GM23338 (cell line): ENCODE results near the gene LRRC42. TPM values are rescaled to one million over a fixed set of nuclear protein-coding genes. Genes with fewer than 3 reads are reported as not detected.

Experiments used
- ATAC-seq: fragments of 200-7000 bp; cut with Tn5 transposase; 3 replicates; pipeline ENCODE4 v1.9.1; 2020
- DNase-seq: peaks from one replicate; pipeline ENCODE4 v3.0.0-alpha.2; 2015; ENCODE audit warnings: low spot score
- H2AFZ ChIP-seq: fragments of 200-600 bp; sonication (generic); 2 replicates; pipeline ENCODE4 v1.8.0; 2016; ENCODE audit warnings: antibody characterized with exemption, mild to moderate bottlenecking, moderate library complexity
- H3F3A ChIP-seq: fragments of 200-600 bp; sonication (generic); replicated peaks from 2 replicates; pipeline ENCODE4 v1.8.0; 2017; ENCODE audit warnings: antibody characterized with exemption, mixed run types, low read depth
- H3K27ac ChIP-seq: fragments of 200-600 bp; sonication (generic); 2 replicates; pipeline ENCODE4 v1.6.1; 2016; ENCODE audit warnings: low read depth
- H3K27me3 ChIP-seq: fragments of 200-600 bp; sonication (generic); 2 replicates; pipeline ENCODE4 v1.8.0; 2016; ENCODE audit warnings: mild to moderate bottlenecking, mixed run types, moderate library complexity; ENCODE audit not compliant: insufficient read depth
- H3K36me3 ChIP-seq: fragments of 200-600 bp; sonication (generic); 2 replicates; pipeline ENCODE4 v1.8.0; 2016; ENCODE audit warnings: mild to moderate bottlenecking; ENCODE audit not compliant: insufficient read depth
- H3K4me1 ChIP-seq: fragments of 200-600 bp; sonication (generic); 2 replicates; pipeline ENCODE4 v1.8.0; 2016; ENCODE audit warnings: mild to moderate bottlenecking, moderate library complexity; ENCODE audit not compliant: insufficient read depth
- H3K4me2 ChIP-seq: fragments of 200-600 bp; sonication (generic); 2 replicates; pipeline ENCODE4 v1.7.1; 2017; ENCODE audit warnings: mixed run types
- H3K4me3 ChIP-seq: fragments of 200-600 bp; sonication (generic); 2 replicates; pipeline ENCODE4 v1.6.1; 2016; ENCODE audit warnings: mixed run types
- H3K79me2 ChIP-seq: fragments of 200-600 bp; sonication (generic); replicated peaks from 2 replicates; pipeline ENCODE4 v1.8.0; 2017; ENCODE audit warnings: mild to moderate bottlenecking; ENCODE audit not compliant: insufficient read depth
- H3K9me2 ChIP-seq: fragments of 200-600 bp; sonication (generic); 2 replicates; pipeline ENCODE4 v1.8.0; 2017; ENCODE audit not compliant: insufficient read depth
- H4K20me1 ChIP-seq: fragments of 200-600 bp; sonication (generic); replicated peaks from 2 replicates; pipeline ENCODE4 v1.8.0; 2017; ENCODE audit warnings: mild to moderate bottlenecking; ENCODE audit not compliant: insufficient read depth
- H3K27ac Mint-ChIP-seq: 2 replicates; pipeline ENCODE4 v1.8.0; 2020; ENCODE audit warnings: inconsistent platforms, mild to moderate bottlenecking, moderate library complexity, mixed read lengths
- H3K27me3 Mint-ChIP-seq: 3 replicates; pipeline ENCODE4 v1.8.0; 2022; ENCODE audit warnings: low read depth, mild to moderate bottlenecking, moderate library complexity, mixed read lengths, inconsistent platforms; ENCODE audit not compliant: insufficient read depth, poor library complexity
- H3K36me3 Mint-ChIP-seq: 3 replicates; pipeline ENCODE4 v1.8.0; 2021; ENCODE audit warnings: low read depth, mild to moderate bottlenecking, inconsistent platforms, moderate library complexity, mixed read lengths
- H3K4me1 Mint-ChIP-seq: 3 replicates; pipeline ENCODE4 v1.8.0; 2020; ENCODE audit warnings: mild to moderate bottlenecking, inconsistent platforms, mixed read lengths
- H3K4me3 Mint-ChIP-seq: 3 replicates; pipeline ENCODE4 v1.8.0; 2021; ENCODE audit warnings: moderate library complexity, mild to moderate bottlenecking, inconsistent platforms, mixed read lengths
- H3K9me3 Mint-ChIP-seq: 3 replicates; pipeline ENCODE4 v1.8.0; 2020; ENCODE audit warnings: moderate library complexity, mild to moderate bottlenecking, inconsistent platforms, mixed read lengths
- CREB1 ChIP-seq: fragments of 250-450 bp; sonication (Bioruptor Pico); IDR thresholded peaks from 2 replicates; pipeline ENCODE4 v1.5.0; 2020; ENCODE audit warnings: low read depth, mild to moderate bottlenecking, moderate library complexity
- EZH2 ChIP-seq: fragments of 200-600 bp; sonication (generic); IDR thresholded peaks from one replicate; pipeline ENCODE4 v1.8.0; 2017; ENCODE audit warnings: antibody characterized with exemption, mild to moderate bottlenecking, low read depth; ENCODE audit not compliant: unreplicated experiment
- EZH2phosphoT487 ChIP-seq: fragments of 200-600 bp; sonication (generic); IDR thresholded peaks from one replicate; pipeline ENCODE4 v1.8.1; 2018; ENCODE audit warnings: antibody characterized with exemption; ENCODE audit not compliant: unreplicated experiment
- JUNB ChIP-seq: IDR thresholded peaks from one replicate; pipeline ENCODE4 v1.6.1; 2016; ENCODE audit warnings: antibody characterized with exemption; ENCODE audit not compliant: unreplicated experiment
- NANOG ChIP-seq: IDR thresholded peaks from 2 replicates; pipeline ENCODE4 v1.6.1; 2016; ENCODE audit warnings: antibody characterized with exemption, borderline replicate concordance
- POLR2AphosphoS5 ChIP-seq: IDR thresholded peaks from 2 replicates; pipeline ENCODE4 v1.6.1; 2016; ENCODE audit warnings: antibody characterized with exemption, low read depth
- STAT1 ChIP-seq: IDR thresholded peaks from one replicate; pipeline ENCODE4 v1.6.1; 2016; ENCODE audit warnings: antibody characterized with exemption; ENCODE audit not compliant: unreplicated experiment
- polyA plus RNA-seq: library from polyadenylated mRNA; unstranded; fragments of >200 nt; fragmentation: Nextera tagmentation; extraction: Ambion mirVana; gene quantifications from 2 replicates; pipeline ENCODE4 v1.2.1, GENCODE V29; 2016
- total RNA-seq: library from RNA; depleted of rRNA; stranded (reverse); fragments of >200 nt; shearing (Covaris generic); gene quantifications from 2 replicates; pipeline ENCODE4 v1.2.3, GENCODE V29; 2014
- TF ChIP-seq, protein P1 (sequence below): fragments of 250-450 bp; sonication (Bioruptor Pico); IDR thresholded peaks from 2 replicates; pipeline ENCODE4 v1.5.0; 2020; ENCODE audit warnings: mild to moderate bottlenecking, moderate library complexity

LRRC42 gene
- total and polyA plus RNA-seq, 2 experiments from 2014 or later = 25.9 to 48.1 TPM

DNA sequence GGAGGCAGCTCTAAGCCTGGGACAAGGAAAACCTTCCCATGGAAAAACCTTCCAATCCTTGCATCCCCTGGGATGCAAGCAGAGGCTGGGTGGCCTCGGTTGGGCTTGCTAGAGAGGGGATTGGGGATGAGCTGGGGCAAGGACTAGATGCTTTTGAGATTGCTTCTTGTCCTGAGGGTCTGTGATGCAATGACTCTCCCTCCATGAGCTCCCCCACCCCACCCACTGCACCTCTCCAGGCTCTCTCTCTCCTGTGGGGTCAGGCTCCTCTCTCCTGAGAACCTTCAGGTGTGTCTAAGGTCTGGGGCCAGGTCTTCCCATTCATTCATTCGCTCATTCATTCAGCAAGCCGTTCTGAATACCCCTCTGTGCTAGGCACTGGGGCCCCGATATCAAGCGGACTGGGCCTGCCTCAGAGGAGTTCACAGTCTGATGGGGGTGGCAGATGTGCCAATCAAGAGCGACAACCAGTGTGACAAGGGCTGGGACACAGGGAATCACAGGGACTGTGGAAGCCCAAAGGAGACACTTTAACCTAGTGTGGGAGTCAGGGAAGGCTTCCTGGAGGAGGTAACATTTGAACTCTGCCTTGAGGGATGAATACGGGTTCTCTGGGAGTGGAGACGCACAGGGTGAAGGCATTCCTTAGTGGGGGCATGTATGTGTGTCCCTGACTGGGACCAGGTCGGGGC lies 65.3 kb downstream of the LRRC42 start (continued):
- TF ChIP-seq, protein P1, sequence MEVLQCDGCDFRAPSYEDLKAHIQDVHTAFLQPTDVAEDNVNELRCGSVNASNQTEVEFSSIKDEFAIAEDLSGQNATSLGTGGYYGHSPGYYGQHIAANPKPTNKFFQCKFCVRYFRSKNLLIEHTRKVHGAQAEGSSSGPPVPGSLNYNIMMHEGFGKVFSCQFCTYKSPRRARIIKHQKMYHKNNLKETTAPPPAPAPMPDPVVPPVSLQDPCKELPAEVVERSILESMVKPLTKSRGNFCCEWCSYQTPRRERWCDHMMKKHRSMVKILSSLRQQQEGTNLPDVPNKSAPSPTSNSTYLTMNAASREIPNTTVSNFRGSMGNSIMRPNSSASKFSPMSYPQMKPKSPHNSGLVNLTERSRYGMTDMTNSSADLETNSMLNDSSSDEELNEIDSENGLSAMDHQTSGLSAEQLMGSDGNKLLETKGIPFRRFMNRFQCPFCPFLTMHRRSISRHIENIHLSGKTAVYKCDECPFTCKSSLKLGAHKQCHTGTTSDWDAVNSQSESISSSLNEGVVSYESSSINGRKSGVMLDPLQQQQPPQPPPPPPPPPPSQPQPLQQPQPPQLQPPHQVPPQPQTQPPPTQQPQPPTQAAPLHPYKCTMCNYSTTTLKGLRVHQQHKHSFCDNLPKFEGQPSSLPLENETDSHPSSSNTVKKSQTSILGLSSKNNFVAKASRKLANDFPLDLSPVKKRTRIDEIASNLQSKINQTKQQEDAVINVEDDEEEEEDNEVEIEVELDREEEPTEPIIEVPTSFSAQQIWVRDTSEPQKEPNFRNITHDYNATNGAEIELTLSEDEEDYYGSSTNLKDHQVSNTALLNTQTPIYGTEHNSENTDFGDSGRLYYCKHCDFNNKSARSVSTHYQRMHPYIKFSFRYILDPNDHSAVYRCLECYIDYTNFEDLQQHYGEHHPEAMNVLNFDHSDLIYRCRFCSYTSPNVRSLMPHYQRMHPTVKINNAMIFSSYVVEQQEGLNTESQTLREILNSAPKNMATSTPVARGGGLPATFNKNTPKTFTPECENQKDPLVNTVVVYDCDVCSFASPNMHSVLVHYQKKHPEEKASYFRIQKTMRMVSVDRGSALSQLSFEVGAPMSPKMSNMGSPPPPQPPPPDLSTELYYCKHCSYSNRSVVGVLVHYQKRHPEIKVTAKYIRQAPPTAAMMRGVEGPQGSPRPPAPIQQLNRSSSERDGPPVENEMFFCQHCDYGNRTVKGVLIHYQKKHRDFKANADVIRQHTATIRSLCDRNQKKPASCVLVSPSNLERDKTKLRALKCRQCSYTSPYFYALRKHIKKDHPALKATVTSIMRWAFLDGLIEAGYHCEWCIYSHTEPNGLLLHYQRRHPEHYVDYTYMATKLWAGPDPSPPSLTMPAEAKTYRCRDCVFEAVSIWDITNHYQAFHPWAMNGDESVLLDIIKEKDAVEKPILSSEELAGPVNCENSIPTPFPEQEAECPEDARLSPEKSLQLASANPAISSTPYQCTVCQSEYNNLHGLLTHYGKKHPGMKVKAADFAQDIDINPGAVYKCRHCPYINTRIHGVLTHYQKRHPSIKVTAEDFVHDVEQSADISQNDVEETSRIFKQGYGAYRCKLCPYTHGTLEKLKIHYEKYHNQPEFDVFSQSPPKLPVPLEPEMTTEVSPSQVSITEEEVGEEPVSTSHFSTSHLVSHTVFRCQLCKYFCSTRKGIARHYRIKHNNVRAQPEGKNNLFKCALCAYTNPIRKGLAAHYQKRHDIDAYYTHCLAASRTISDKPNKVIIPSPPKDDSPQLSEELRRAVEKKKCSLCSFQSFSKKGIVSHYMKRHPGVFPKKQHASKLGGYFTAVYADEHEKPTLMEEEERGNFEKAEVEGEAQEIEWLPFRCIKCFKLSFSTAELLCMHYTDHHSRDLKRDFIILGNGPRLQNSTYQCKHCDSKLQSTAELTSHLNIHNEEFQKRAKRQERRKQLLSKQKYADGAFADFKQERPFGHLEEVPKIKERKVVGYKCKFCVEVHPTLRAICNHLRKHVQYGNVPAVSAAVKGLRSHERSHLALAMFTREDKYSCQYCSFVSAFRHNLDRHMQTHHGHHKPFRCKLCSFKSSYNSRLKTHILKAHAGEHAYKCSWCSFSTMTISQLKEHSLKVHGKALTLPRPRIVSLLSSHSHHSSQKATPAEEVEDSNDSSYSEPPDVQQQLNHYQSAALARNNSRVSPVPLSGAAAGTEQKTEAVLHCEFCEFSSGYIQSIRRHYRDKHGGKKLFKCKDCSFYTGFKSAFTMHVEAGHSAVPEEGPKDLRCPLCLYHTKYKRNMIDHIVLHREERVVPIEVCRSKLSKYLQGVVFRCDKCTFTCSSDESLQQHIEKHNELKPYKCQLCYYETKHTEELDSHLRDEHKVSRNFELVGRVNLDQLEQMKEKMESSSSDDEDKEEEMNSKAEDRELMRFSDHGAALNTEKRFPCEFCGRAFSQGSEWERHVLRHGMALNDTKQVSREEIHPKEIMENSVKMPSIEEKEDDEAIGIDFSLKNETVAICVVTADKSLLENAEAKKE (CRISPR knock-in tag) = no peak
- no peak for TF ChIP-seq STAT1

DNA sequence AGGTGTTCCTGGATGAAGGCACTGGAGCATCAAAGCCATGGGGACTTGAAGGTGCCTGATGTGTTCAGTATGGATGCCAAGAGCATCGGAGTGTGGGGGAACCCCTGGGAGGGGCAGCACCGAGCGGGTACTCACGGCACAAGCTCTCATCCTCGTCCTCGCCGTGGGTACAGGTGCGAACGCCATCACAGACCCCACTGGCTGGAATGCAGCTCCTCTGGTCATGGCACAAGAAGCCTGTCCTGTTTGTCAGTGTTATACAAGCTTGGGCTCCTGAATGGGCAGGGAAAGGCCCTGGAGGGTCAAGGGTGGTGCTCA lies 65.8 kb downstream of the LRRC42 start:
- no peaks in the 10 kb centered on the region for H3K4me1 ChIP-seq
- no peaks in the 10 kb centered on the region for H3F3A ChIP-seq
- DNase-seq (no peak), ATAC-seq (no peak)
- H4K20me1 ChIP-seq = no peaks in the 10 kb centered on the region
- H3K9me3 Mint-ChIP-seq = no peaks in the 10 kb centered on the region
- H3K9me2 ChIP-seq = no peaks in the 10 kb centered on the region; the same call in 1 of the 2 replicates
- H3K4me3 Mint-ChIP-seq = no peak overlapping the region
- H3K4me2 ChIP-seq = no peak overlapping the region
- no peak overlapping the region for H2AFZ ChIP-seq
- no peak overlapping the region for H3K27ac ChIP-seq
- peaks cover 8% of the 10 kb centered on the region; the same call in 2 of the 3 replicates for H3K4me1 Mint-ChIP-seq
- no peaks in the 10 kb centered on the region for H3K36me3 ChIP-seq
- no peaks in the 10 kb centered on the region for H3K27me3 ChIP-seq
- no peak overlapping the region for H3K4me3 ChIP-seq
- H3K27ac Mint-ChIP-seq = no peak overlapping the region
- no peaks in the 10 kb centered on the region for H3K36me3 Mint-ChIP-seq
- peaks cover 7% of the 10 kb centered on the region for H3K27me3 Mint-ChIP-seq
- H3K79me2 ChIP-seq = no peaks in the 10 kb centered on the region
- TF ChIP-seq NANOG = no peak
- no peak for TF ChIP-seq EZH2
- TF ChIP-seq JUNB = no peak
- TF ChIP-seq POLR2AphosphoS5 = no peak
- TF ChIP-seq CREB1 (CRISPR knock-in tag) = no peak
- no peak for TF ChIP-seq EZH2phosphoT487
- TF ChIP-seq, protein P1 (CRISPR knock-in tag) = no peak
